A549 (cell line): ENCODE results near the gene MTARC1.

Experiments
- BCL3 ChIP-seq: fragments of >200 bp; sonication (Bioruptor Twin); formaldehyde crosslinking; IDR thresholded peaks from 3 replicates; pipeline ENCODE4 v1.6.1; 2016
- CBX2 ChIP-seq: fragments of 200-600 bp; sonication (generic); IDR thresholded peaks from 2 replicates; pipeline ENCODE4 v1.6.1; 2016; ENCODE audit warnings: low read depth, mild to moderate bottlenecking, borderline replicate concordance
- CTCF ChIP-seq: fragments of >200 bp; sonication (Bioruptor Twin); formaldehyde crosslinking; IDR thresholded peaks from 3 replicates; pipeline ENCODE4 v1.5.1; 2016
- JUN ChIP-seq, 2 experiments: fragments of >200 bp; sonication (Bioruptor Twin); formaldehyde crosslinking; IDR thresholded peaks; 2 replicates in 1 of 2; 3 replicates in 1 of 2; pipeline ENCODE4 v1.6.1; 2016 to 2017
- MAX ChIP-seq: IDR thresholded peaks from 2 replicates; pipeline ENCODE4 v1.6.1; 2012
- POLR2A ChIP-seq: IDR thresholded peaks from 2 replicates; pipeline ENCODE4 v1.6.1; 2012; ENCODE audit warnings: mild to moderate bottlenecking, low read length
- POLR2AphosphoS2 ChIP-seq: conservative IDR thresholded peaks from 2 replicates; pipeline ENCODE4 v1.6.1; 2012; ENCODE audit warnings: low read length, improper control_type of control experiment, inconsistent platforms
- REST ChIP-seq: fragments of 200-600 bp; sonication (generic); IDR thresholded peaks from 2 replicates; pipeline ENCODE4 v1.6.1; 2016; ENCODE audit warnings: antibody characterized with exemption, mild to moderate bottlenecking, moderate library complexity
- RFX5 ChIP-seq: fragments of 450-650 bp; IDR thresholded peaks from 2 replicates; pipeline ENCODE4 v1.7.1; 2014; ENCODE audit warnings: antibody characterized with exemption, mild to moderate bottlenecking, moderate library complexity
- ZNF302 ChIP-seq: fragments of 250-450 bp; sonication (Bioruptor Pico); IDR thresholded peaks from 2 replicates; pipeline ENCODE4 v1.9.0; 2021; ENCODE audit warnings: inconsistent platforms, mild to moderate bottlenecking, moderate library complexity

GRCh38 chr1:220755309-220755708 is 31.4 kb upstream of the MTARC1 start:
- TF ChIP-seq CBX2 = no peak
- TF ChIP-seq CTCF = no peak
- no peak for TF ChIP-seq POLR2AphosphoS2
- no peak for TF ChIP-seq POLR2A
- no peak for TF ChIP-seq RFX5
- no peak for TF ChIP-seq MAX
- no peak for TF ChIP-seq JUN (IDR thresholded peaks at IDR 0.05)
- TF ChIP-seq BCL3 = no peak
- TF ChIP-seq ZNF302 (CRISPR knock-in tag) = no peak
- TF ChIP-seq REST = no peak
